Ovary (tissue), 9 donors: ENCODE results near the gene RPRM. TPM values are rescaled to one million over a fixed set of nuclear protein-coding genes. Genes with fewer than 3 reads are reported as not detected.

Experiments
- DNase-seq, 5 donors: peaks; one replicate each; pipeline ENCODE4 v3.0.0-alpha.2; 2019 to 2020
- H3K27ac ChIP-seq, 2 donors: fragments of 200-600 bp; one replicate each; pipeline versions ENCODE4 v1.5.1 to v1.8.0; 2019 to 2022
- H3K27me3 ChIP-seq: fragments of 200-600 bp; one replicate; pipeline ENCODE4 v1.8.0; 2022
- H3K36me3 ChIP-seq: fragments of 200-600 bp; sonication (generic); one replicate; pipeline ENCODE4 v1.5.1; 2019
- H3K4me1 ChIP-seq: one replicate; pipeline ENCODE4 v1.8.1; 2013; ENCODE audit warnings: mild to moderate bottlenecking, moderate library complexity; ENCODE audit not compliant: insufficient read depth
- H3K4me3 ChIP-seq: fragments of 200-600 bp; sonication (generic); one replicate; pipeline ENCODE4 v1.5.1; 2017
- H3K9me3 ChIP-seq, 2 donors: fragments of 200-600 bp in 1 of 2; sonication (generic) in 1 of 2; one replicate each; pipeline versions ENCODE4 v1.5.1 to v1.8.1; 2013 to 2019; ENCODE audit warnings: mild to moderate bottlenecking in 1 of 2, moderate library complexity in 1 of 2
- EP300 ChIP-seq: sonication (generic); formaldehyde crosslinking; IDR thresholded peaks from one replicate; pipeline ENCODE4 v1.6.1; 2017; ENCODE audit warnings: antibody characterized with exemption
- POLR2A ChIP-seq: fragments of 450-650 bp; IDR thresholded peaks from one replicate; pipeline ENCODE4 v1.6.1; 2017; ENCODE audit warnings: antibody characterized with exemption, mild to moderate bottlenecking, moderate library complexity
- WGBS, 3 donors: extraction: QIAGEN DNeasy Blood & Tissue Kit in 1 of 3; methylation state at CpG; one replicate each; pipeline versions ENCODE4 v1.1.5 to v1.1.7; 2013 to 2017; 5-methylcytosine and 5-hydroxymethylcytosine counted together
- intact Hi-C, 4 donors: fragments of 100-400 bp; cut with DNase I; formaldehyde crosslinking; loops; one replicate each; pipeline versions ENCODE4 v1.11.0 to v1.15.1; 2022 to 2023
- polyA plus RNA-seq, 2 donors: library from polyadenylated mRNA; stranded (reverse); fragments of 200-250 nt in 1 of 2; fragments of 350-450 nt in 1 of 2; fragmentation: Illumina TruSeq in 1 of 2; extraction: RNeasy Lipid Tissue Mini Kit (QIAGEN cat#74804) in 1 of 2; gene quantifications; one replicate each; pipeline ENCODE4 v1.2.3, GENCODE V29; 2013 to 2014
- total RNA-seq, 7 donors: library from RNA; depleted of rRNA in 2 of 7; stranded (reverse); fragments of >200 nt in 2 of 7; fragmentation: NEBNext Ultra II Directional in 3 of 7; extraction: Animal tissue kit (Norgen Biotek cat#: 25700) in 3 of 7; gene quantifications; one replicate each; pipeline versions ENCODE4 v1.1.0 to v1.2.4, GENCODE V29; 2016 to 2023
- TF ChIP-seq, protein P1 (sequence below), 3 donors: fragments of 450-650 bp in 2 of 3; fragments of 200-600 bp in 1 of 3; IDR thresholded peaks; one replicate each; pipeline versions ENCODE4 v1.5.1 to v1.8.0; 2016 to 2022; ENCODE audit warnings: antibody characterized with exemption in 3 of 3, mild to moderate bottlenecking in 1 of 3
- donor health status: DM: no; HTN: no; CAD: no; lungs with moderate emphysema.
- donor health status: DM: no; HTN: no; CAD: no.
- donor health status: Bipolar disorder and iron deficiency.
- donor health status: DM: yes; HTN: yes; CAD: no.
- donor health status: DM: no; HTN: no; CAD: no.
- donor health status: DM: yes; HTN: yes; CAD: no.

The RPRM gene
- total and polyA plus RNA-seq, 9 donors = 2.2 to 36.4 (median 17.3) TPM

DNA sequence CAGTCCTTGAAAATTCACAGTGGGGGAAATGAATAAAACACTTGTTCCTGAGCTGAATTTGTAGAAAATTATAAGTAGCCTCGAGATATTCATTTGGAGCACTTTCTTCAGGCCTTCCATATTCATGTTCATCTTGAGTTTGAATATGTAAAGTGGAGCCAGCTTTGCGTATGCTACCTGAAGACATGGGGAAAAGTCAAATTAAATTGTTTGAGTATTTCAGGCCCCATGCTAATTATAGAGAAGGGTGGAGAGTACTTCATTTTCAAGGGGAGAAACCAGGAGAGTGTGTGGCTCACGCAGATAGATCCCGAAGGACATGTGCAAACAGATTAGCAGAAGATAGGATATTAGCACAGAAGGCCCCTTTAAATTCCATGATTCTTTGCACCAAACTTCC is 7.7 kb downstream of the RPRM start:
- no peaks in the 10 kb centered on the region for H3K27me3 ChIP-seq
- H3K4me1 ChIP-seq = no peaks in the 10 kb centered on the region
- no peaks in the 10 kb centered on the region for H3K36me3 ChIP-seq
- intact Hi-C loops = loop anchor here in 2 of 4 donors (10.0 kb wide), 2 partner anchors 306 to 546 kb away; no protein-coding TSS in a partner anchor
- WGBS, 3 donors = 78 to 86% (median 82%) methylated on average over 4 of the region's 4 CpGs
- no peak for DNase-seq
- no peak overlapping the region for H3K4me3 ChIP-seq
- no peaks in the 10 kb centered on the region for H3K9me3 ChIP-seq
- TF ChIP-seq, protein P1, sequence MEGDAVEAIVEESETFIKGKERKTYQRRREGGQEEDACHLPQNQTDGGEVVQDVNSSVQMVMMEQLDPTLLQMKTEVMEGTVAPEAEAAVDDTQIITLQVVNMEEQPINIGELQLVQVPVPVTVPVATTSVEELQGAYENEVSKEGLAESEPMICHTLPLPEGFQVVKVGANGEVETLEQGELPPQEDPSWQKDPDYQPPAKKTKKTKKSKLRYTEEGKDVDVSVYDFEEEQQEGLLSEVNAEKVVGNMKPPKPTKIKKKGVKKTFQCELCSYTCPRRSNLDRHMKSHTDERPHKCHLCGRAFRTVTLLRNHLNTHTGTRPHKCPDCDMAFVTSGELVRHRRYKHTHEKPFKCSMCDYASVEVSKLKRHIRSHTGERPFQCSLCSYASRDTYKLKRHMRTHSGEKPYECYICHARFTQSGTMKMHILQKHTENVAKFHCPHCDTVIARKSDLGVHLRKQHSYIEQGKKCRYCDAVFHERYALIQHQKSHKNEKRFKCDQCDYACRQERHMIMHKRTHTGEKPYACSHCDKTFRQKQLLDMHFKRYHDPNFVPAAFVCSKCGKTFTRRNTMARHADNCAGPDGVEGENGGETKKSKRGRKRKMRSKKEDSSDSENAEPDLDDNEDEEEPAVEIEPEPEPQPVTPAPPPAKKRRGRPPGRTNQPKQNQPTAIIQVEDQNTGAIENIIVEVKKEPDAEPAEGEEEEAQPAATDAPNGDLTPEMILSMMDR (IDR thresholded peaks at IDR 0.05) = no peak
- TF ChIP-seq EP300 = no peak
- no peak for TF ChIP-seq POLR2A
- H3K27ac ChIP-seq = no peak overlapping the region

DNA sequence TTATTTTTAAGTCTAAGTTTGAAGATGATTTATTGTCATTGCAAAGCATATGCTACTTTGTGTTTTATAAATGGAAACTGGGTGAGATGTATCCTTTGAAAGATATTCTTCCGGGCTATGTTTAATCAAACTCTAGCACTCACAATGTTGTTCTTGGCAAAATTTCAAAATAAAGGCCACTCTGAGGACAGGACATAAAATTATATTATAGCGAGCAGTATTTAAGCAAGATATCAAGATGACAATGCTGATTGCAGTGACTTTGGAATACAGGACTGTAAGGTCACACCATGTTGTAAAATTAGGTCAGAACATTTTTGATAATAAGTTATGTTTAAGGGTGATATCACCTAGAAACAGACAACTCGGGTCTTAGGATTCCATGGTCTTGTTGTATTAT is 14.2 kb downstream of the RPRM start:
- TF ChIP-seq, protein P1 (IDR thresholded peaks at IDR 0.05) = no peak
- TF ChIP-seq EP300 (no peak), POLR2A (no peak)
- Histone ChIP-seq H3K27ac (no peak overlapping the region), H3K4me3 (no peak overlapping the region), H3K4me1 (no peaks in the 10 kb centered on the region), H3K27me3 (no peaks in the 10 kb centered on the region), H3K9me3 (no peaks in the 10 kb centered on the region), H3K36me3 (no peaks in the 10 kb centered on the region)
- whole genome bisulfite sequencing, 3 donors = 34 to 51% (median 35%) methylated on average over 3 of the region's 3 CpGs
- DNase-seq = no peak
- intact Hi-C loops = no loop called here

DNA sequence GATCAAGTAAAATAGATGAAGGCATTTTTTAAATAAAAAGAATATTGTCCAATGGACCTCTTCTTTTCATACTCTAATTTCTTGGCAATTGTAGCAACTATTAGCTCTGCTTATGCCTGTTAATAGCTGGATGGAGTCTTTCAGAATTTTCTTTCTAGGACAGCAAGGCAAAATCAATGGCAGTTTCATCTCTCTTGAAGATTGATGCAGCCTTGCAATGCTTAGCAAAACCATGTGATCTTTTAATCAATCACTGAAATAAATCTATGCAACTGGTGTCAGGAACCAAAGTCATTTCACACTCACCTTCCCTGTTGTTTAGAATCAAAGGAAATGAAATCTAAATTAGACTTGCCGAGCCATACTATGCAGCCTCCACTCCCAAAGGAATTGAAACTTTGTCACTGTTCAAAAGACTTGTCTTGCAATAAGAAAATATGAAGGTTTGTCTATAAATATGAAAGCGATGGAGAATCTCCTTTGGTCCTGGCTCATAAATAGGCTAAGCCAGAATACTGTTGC is 16.2 kb downstream of the RPRM start:
- no peak for DNase-seq
- no peaks in the 10 kb centered on the region for H3K27me3 ChIP-seq
- intact Hi-C loops = no loop called here
- 81 to 88% (median 86%) methylated on average over 2 of the region's 2 CpGs for WGBS, 3 donors
- H3K36me3 ChIP-seq = no peaks in the 10 kb centered on the region
- H3K4me1 ChIP-seq = no peaks in the 10 kb centered on the region
- no peak overlapping the region for H3K4me3 ChIP-seq
- H3K27ac ChIP-seq = no peak overlapping the region
- TF ChIP-seq EP300 (no peak), POLR2A (no peak)
- TF ChIP-seq, protein P1 (IDR thresholded peaks at IDR 0.05) = no peak
- no peaks in the 10 kb centered on the region for H3K9me3 ChIP-seq

DNA sequence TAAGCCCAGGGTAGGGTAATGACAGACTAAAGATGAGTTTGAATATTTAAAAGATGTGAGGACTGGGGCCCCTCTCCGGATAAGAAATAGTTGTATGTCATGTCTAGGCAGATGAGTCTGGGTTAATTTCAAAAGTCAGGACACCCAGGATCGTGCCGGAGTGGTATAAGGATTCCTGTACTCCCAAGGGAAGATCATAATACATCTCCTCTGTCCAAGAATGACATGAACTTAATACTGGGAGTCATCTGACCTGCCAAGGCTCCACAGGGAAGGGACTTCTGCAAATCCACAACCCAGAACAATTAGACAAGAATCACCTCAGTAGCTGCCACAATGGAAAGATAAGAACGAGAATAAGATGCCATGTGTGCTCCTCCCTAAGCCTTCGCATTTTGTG is 17.1 kb downstream of the RPRM start:
- WGBS, 3 donors = 64 to 66% (median 65%) methylated on average over 5 of the region's 5 CpGs
- DNase-seq = no peak
- H3K27me3 ChIP-seq = no peaks in the 10 kb centered on the region
- no peak overlapping the region for H3K27ac ChIP-seq
- no peaks in the 10 kb centered on the region for H3K4me1 ChIP-seq
- no peak overlapping the region for H3K4me3 ChIP-seq
- intact Hi-C loops = no loop called here
- no peaks in the 10 kb centered on the region for H3K9me3 ChIP-seq
- TF ChIP-seq EP300 (no peak), POLR2A (no peak)
- TF ChIP-seq, protein P1 (IDR thresholded peaks at IDR 0.05) = no peak
- H3K36me3 ChIP-seq = no peaks in the 10 kb centered on the region
